HG03097 (cell line): ENCODE results near the gene G3BP1.
"Not testable (repeated sequence)": the region's sequence is repeated elsewhere in the genome, so short reads cannot be mapped to it uniquely, and the experiment has no call there.

Experiments used
- ATAC-seq: cut with Tn5 transposase; IDR thresholded peaks from one replicate; pipeline ENCODE4 v1.9.1; 2021; ENCODE audit not compliant: unreplicated experiment, low FRiP score

G3BP1 gene

DNA sequence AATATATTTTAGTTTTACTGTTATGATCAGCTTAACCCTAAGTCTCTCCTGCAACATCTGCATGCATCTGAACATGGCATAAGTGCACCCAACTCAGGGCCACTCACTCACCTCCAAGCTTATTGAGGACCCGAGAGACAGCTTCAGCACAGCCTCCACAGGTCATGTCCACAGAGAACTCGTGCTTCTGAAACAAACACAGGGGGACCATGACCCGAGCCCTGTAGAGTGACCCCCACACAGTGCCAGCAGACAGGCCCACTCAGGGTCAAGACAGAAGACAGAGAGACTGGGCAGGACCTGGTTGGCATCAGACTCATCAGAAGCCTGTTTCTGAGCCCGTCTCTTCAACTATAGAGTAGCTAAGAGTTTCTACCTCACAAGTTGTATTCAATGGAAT is 20.2 kb upstream of the G3BP1 start:
- no peak for ATAC-seq

DNA sequence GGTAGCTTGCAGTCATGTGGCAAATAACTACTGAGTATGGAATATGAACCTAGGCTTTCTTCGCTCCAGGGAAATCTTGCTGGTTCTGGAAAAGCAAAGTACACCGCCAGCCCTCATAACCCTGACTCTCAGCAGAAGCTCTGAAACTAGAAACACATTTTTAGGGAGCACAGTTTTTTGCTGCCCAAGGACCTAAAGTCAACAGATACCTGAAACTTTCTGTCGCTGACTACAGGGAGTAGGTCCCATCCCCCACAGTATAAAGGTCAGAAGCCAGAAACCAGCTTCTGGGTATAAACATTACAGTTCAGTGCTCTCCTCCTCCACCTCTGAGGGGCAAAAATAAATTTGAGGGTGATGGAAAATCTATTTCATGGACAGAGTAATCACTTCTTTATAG is 16.4 kb upstream of the G3BP1 start:
- no peak for ATAC-seq

DNA sequence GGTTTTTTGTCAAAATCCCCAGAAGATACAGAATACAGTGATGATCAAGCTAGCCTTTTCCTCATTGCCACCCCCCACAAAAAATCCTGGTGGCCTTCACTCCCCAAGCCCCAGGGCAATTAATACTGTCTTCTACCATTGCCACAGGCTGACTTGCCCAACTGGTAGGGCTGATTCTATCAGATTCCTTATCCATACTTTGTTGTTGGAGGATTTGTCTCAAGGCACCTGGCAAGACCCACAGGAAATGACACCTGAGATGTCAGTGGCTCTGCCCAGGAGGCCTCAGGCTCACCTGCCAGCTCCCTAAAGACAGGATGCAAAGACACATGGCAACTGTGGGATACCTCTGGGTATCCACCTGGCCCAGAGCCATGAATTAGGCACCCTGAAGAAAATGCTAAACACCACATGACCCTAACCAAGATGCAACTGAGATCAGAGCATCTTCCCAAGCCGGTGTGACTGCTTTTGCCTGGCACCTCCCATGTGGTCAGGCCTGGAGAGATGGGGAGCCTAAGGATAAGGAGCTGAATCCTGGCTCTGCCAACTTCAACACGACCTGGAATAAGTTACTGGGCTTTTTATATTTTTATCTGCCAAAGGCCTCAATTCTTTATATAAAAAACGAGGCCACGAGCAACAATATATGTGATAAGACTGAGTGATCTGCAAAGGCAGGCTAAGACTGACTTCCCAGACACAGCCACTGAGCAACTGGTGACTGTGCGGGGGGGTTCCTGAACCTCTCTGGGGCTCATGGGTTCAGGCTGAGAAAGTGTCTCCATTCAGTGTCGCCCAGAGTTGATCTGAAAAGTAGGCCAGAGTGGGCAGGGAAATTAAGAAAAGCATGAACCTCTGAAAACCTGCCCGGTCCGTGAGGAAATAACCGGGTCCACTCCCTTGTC is 14.3 kb upstream of the G3BP1 start:
- no peak for ATAC-seq

- ATAC-seq = peak; percentile 0
These were observed 13.7 kb upstream of the G3BP1 start for GRCh38 chr5:151758141-151758429.

DNA sequence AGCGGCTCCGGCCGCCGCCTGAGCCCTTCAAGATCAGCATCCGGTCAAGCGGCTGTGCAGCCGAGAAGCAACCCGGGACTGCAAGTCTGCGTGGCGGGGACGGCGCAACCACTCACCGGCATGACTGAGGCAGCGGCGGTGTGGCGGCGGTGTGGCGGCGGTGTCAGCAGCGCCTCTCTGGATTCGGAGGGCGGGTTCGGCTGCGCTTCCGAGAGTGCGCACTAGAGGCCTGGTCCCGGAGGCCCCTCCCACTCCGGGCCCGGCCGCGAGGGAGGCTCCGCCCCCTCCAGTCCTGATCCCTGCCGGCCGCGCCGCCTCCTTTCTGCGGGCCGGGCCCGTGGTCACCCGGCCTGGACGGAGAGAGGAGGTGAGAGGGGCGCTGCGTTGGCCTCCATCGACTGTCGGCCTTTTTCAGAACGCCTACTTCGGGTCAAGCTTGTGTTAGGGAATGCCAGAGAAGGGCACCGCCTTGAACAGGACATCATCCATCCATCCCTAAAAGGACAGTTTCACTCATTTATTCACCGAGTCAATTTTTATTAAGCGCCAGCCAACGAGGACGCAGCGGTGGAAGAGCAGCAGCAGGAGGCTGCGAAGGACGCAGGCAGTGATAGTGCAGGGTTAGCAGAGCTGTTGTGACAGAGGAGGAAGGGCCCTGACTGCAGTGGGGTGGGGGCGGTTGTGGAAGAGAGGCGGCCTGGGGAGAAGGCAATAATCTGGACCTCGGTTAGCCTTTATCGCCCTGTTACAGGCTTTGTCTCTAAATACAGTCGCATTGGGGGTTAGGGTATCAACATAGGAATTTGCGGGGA is 13.1 kb upstream of the G3BP1 start, which contains the start of gene ATOX1:
TSS of gene ATOX1 (minus strand) at position 202 of the 812 bp plus-strand sequence. CDS start at position 122, 80 bp downstream.
- ATAC-seq = peak; percentile 97

GRCh38 chr5:151764801-151765200 is 7.0 kb upstream of the G3BP1 start:
- ATAC-seq = no peak

GRCh38 chr5:151766975-151767374 is 4.8 kb upstream of the G3BP1 start:
- ATAC-seq = no peak

DNA sequence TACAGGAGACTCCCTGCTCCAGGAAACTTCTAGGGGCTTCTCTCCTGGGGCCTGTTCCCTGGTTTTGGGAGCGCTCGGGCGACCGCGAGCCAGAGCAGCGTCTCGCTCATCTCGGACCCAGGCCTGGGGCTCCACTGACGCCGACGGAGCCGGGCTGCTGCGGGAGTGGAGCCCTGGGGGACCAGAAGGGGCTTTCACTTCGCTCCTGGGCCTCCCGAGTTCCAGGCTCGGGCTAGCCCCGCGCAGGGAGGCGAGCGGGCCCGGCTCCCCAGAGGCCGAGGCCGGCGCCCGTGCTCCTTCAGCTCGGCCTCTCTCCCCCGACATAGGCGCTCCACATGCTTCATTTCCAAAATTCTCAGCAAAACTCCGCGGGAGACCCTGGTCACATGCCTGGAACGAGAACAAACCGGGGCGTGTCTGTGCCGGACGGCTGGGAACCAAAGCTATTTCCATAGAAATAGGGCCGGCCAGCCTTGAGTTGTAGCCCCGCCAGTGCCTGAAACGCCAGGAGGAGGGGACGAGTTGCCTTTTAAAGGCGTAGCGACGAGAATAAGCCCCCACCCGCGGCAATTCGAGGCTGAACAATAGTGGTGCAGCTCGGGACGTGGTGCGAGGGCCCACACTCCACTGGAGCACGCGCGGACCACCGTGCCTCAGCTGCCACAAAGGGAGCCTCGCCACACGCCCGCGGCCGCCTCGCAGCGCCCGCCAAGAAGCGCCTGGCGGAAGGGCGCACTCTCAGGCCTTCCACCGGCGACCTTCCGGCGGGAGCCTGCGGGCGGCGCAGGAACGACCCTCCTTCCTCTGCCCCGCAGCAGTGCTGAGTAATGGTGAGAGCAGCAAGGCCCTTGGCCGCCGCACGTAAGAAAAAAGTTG is 1.1 kb upstream of the G3BP1 start:
- ATAC-seq = peak; percentile 26

- no peak for ATAC-seq
These were observed 483 bp downstream of the G3BP1 start for GRCh38 chr5:151772029-151772845.

- ATAC-seq = no peak
These were observed 1.2 kb downstream of the G3BP1 start for GRCh38 chr5:151772846-151773561.

GRCh38 chr5:151773951-151774350 is 2.2 kb downstream of the G3BP1 start:
- no peak for ATAC-seq

DNA sequence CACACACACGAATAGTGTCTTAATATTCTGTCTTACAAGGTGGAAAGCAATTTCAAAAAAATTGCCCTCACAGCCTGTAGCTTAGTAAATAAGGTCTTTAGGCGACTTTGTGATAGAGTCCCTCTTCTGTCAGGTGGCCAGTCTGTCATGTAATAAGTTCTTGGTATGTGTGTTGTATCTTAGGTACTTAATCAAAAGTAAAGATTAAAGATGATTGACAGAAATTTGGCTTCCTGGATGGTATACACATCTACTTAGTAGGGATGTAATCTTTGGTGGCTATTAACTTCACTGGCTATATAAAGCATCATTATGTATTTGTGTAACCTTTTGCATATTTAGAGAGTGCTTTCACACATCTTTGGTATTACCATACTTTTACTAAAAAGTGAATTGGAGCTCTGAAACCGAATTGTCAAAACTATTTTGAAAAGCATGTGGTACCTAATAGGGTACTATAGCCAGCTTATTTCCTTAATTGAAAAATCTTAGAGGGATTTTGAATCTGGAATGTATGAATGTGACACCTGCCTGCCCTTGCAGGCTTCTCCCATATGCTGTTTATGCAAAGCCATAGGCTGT is 3.4 kb downstream of the G3BP1 start:
- ATAC-seq = no peak

DNA sequence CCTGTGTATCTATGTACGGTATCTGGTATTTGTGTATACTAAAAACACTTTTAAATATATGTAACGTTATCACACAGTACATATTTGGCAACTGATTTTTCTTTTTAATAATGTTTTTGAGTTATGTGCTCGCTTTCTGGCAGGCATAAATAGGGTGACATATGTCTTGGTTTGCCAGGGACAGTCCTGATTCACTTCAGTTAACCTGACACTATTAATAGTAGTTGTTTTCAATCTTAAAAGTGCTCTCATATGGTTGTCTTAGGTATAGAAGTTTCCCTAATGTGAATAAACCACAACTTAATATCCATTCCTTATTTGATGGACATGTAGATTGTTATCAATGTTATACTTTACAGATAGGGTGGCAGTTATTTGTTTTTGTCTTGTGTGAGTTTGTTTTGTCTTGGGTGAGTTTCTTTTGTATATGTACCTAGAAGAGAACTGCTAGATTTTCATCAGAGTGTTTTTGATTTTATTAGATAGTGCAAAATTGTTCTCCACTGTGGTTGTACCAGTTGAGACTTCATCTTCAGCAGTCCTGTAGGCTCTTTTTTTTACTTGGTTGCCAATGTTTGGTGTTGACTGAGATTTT is 7.9 kb downstream of the G3BP1 start:
- no peak for ATAC-seq

GRCh38 chr5:151780348-151780747 is 8.6 kb downstream of the G3BP1 start:
- no peak for ATAC-seq

- no peak for ATAC-seq
These were observed 9.4 kb downstream of the G3BP1 start for GRCh38 chr5:151781201-151781600.

GRCh38 chr5:151783664-151784063 is 11.9 kb downstream of the G3BP1 start:
- ATAC-seq = not testable (repeated sequence)

- ATAC-seq = no peak
These were observed 12.4 kb downstream of the G3BP1 start for GRCh38 chr5:151784141-151784540.

- no peak for ATAC-seq
These were observed 14.7 kb downstream of the G3BP1 start for GRCh38 chr5:151786468-151786867.

DNA sequence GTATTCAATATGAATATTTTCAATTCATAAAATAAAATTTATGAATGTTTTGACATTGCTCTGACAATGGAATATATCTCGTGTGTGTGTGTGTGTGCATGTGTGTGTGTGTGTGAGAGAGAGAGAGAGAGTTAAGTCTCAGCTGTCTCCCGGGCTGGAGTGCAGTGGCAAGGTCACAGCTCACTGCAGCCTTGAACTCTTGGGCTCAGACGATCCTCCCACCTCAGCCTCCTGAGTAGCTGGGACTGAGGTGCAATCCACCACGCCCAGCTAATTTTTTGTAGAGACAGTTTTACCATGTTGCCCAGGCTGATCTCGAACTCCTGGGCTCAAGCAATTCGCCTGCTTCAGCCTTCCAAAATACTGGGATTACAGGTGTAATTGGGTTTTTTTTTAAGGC is 16.1 kb downstream of the G3BP1 start:
- ATAC-seq = no peak
